Ishikawa (cell line): ENCODE measurements around the gene KRT71.

Source experiments
- CEBPB ChIP-seq: IDR thresholded peaks from 2 replicates; pipeline ENCODE4 v1.6.1; 2012
- CREB1 ChIP-seq: IDR thresholded peaks from 2 replicates; pipeline ENCODE4 v1.6.1; 2012; ENCODE audit warnings: low read depth
- EGR1 ChIP-seq: IDR thresholded peaks from 2 replicates; pipeline ENCODE4 v1.6.1; 2012
- EP300 ChIP-seq: IDR thresholded peaks from 2 replicates; pipeline ENCODE4 v1.6.1; 2012; ENCODE audit warnings: borderline replicate concordance
- FOXM1 ChIP-seq: IDR thresholded peaks from 2 replicates; pipeline ENCODE4 v1.6.1; 2012; ENCODE audit warnings: low read depth, borderline replicate concordance
- MAX ChIP-seq: IDR thresholded peaks from 2 replicates; pipeline ENCODE4 v1.6.1; 2012
- NFIC ChIP-seq: IDR thresholded peaks from 2 replicates; pipeline ENCODE4 v1.6.1; 2012
- RAD21 ChIP-seq: IDR thresholded peaks from 2 replicates; pipeline ENCODE4 v1.6.1; 2012; ENCODE audit warnings: low read depth
- TAF1 ChIP-seq: IDR thresholded peaks from 2 replicates; pipeline ENCODE4 v1.6.1; 2012; ENCODE audit warnings: low read depth, mild to moderate bottlenecking
- TCF12 ChIP-seq: IDR thresholded peaks from 2 replicates; pipeline ENCODE4 v1.6.1; 2012; ENCODE audit warnings: low read depth
- TEAD4 ChIP-seq: IDR thresholded peaks from 2 replicates; pipeline ENCODE4 v1.6.1; 2012
- YY1 ChIP-seq: IDR thresholded peaks from 2 replicates; pipeline ENCODE4 v1.6.1; 2012; ENCODE audit warnings: low read depth
- TF ChIP-seq, protein P1 (sequence below): IDR thresholded peaks from 2 replicates; pipeline ENCODE4 v1.6.1; 2012; ENCODE audit warnings: low read depth, mild to moderate bottlenecking
- TF ChIP-seq, protein P2 (sequence below): IDR thresholded peaks from 2 replicates; pipeline ENCODE4 v1.6.1; 2012

GRCh38 chr12:52564582-52564981 is 11.6 kb upstream of the KRT71 start:
- no peak for TF ChIP-seq EGR1
- TF ChIP-seq FOXM1, result no peak
- no peak for TF ChIP-seq TCF12
- TF ChIP-seq RAD21, result no peak
- no peak for TF ChIP-seq CEBPB
- TF ChIP-seq TAF1, result no peak
- TF ChIP-seq, protein P1, sequence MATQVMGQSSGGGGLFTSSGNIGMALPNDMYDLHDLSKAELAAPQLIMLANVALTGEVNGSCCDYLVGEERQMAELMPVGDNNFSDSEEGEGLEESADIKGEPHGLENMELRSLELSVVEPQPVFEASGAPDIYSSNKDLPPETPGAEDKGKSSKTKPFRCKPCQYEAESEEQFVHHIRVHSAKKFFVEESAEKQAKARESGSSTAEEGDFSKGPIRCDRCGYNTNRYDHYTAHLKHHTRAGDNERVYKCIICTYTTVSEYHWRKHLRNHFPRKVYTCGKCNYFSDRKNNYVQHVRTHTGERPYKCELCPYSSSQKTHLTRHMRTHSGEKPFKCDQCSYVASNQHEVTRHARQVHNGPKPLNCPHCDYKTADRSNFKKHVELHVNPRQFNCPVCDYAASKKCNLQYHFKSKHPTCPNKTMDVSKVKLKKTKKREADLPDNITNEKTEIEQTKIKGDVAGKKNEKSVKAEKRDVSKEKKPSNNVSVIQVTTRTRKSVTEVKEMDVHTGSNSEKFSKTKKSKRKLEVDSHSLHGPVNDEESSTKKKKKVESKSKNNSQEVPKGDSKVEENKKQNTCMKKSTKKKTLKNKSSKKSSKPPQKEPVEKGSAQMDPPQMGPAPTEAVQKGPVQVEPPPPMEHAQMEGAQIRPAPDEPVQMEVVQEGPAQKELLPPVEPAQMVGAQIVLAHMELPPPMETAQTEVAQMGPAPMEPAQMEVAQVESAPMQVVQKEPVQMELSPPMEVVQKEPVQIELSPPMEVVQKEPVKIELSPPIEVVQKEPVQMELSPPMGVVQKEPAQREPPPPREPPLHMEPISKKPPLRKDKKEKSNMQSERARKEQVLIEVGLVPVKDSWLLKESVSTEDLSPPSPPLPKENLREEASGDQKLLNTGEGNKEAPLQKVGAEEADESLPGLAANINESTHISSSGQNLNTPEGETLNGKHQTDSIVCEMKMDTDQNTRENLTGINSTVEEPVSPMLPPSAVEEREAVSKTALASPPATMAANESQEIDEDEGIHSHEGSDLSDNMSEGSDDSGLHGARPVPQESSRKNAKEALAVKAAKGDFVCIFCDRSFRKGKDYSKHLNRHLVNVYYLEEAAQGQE, result no peak
- TF ChIP-seq, protein P2, sequence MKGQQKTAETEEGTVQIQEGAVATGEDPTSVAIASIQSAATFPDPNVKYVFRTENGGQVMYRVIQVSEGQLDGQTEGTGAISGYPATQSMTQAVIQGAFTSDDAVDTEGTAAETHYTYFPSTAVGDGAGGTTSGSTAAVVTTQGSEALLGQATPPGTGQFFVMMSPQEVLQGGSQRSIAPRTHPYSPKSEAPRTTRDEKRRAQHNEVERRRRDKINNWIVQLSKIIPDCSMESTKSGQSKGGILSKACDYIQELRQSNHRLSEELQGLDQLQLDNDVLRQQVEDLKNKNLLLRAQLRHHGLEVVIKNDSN, result no peak
- TF ChIP-seq MAX, result no peak
- no peak for TF ChIP-seq YY1
- no peak for TF ChIP-seq EP300
- TF ChIP-seq CREB1, result no peak
- TF ChIP-seq TEAD4, result no peak
- TF ChIP-seq NFIC, result no peak
